K562 (cell line): ENCODE measurements around the gene CFAP107. TPM values are rescaled to one million over a fixed set of nuclear protein-coding genes. Genes with fewer than 3 reads are reported as not detected.

Experiments
- ATAC-seq: fragments of 200-7000 bp; cut with Tn5 transposase; 3 replicates; pipeline ENCODE4 v1.9.1; 2020; ENCODE audit warnings: moderate library complexity
- BruUV-seq: library from RNA; stranded (reverse); fragments of 400-500 nt; replicated peaks from 2 replicates; lab custom pipeline; 2021; lab: Mats Ljungman, UMichigan
- CTCF ChIA-PET: fragments of 300-600 bp; formaldehyde crosslinking; extraction: SDS; loops from one replicate; lab custom pipeline; 2021; ENCODE audit warnings: low intra/inter-chr PET ratio; lab: Yijun Ruan, JAX
- POLR2A ChIA-PET: fragments of 300-600, 350-650 bp; sonication (Branson Sonifier 250); formaldehyde crosslinking; extraction: SDS; loops from one replicate; lab custom pipeline; 2021; ENCODE audit warnings: antibody characterized with exemption, inconsistent platforms; lab: Yijun Ruan, JAX
- DNase-seq, 4 experiments: peaks; one replicate each; pipeline versions ENCODE4 v3.0.0 to v3.0.0-alpha.2; 2011 to 2018; ENCODE audit warnings: low spot score in 3 of 4, mixed read lengths in 3 of 4; ENCODE audit errors: extremely low read depth in 1 of 4
- FAIRE-seq: peaks from 2 replicates; lab custom pipeline; 2011; peaks lifted over from hg19 to GRCh38; lab: Jason Lieb, UNC
- H2AFZ ChIP-seq: 2 replicates; pipeline ENCODE4 v1.6.0; 2011; ENCODE audit warnings: low read depth, low read length, control low read depth, inconsistent platforms
- H3K27ac ChIP-seq: fragments of 200-600 bp; 3 replicates; pipeline ENCODE4 v1.8.0; 2011; ENCODE audit warnings: low read depth, mild to moderate bottlenecking, control low read depth, inconsistent platforms, low read length, moderate library complexity, mixed read lengths; ENCODE audit errors: extremely low read depth
- H3K27me3 ChIP-seq, 2 experiments: fragments of 300-600 bp in 1 of 2; 2 replicates in 1 of 2; 3 replicates in 1 of 2; pipeline versions ENCODE4 v1.6.0 to v1.8.0; 2011; ENCODE audit warnings: inconsistent platforms in 2 of 2, low read length in 2 of 2, mild to moderate bottlenecking in 1 of 2, mixed read lengths in 1 of 2, moderate library complexity in 1 of 2; ENCODE audit not compliant: control insufficient read depth in 2 of 2, insufficient read depth in 2 of 2
- H3K36me3 ChIP-seq: fragments of 300-600 bp; 3 replicates; pipeline ENCODE4 v1.8.0; 2011; ENCODE audit warnings: mild to moderate bottlenecking, low read length, inconsistent platforms; ENCODE audit not compliant: control insufficient read depth, insufficient read depth
- H3K4me1 ChIP-seq, 2 experiments: fragments of 200-600 bp in 1 of 2; replicated peaks in 1 of 2; 2 replicates in 1 of 2; 3 replicates in 1 of 2; pipeline versions ENCODE4 v1.5.1 to v1.8.0; 2011; ENCODE audit warnings: inconsistent platforms in 2 of 2, low read length in 2 of 2, mild to moderate bottlenecking in 1 of 2, mixed read lengths in 1 of 2, moderate library complexity in 1 of 2; ENCODE audit not compliant: control insufficient read depth in 2 of 2, insufficient read depth in 2 of 2
- H3K4me2 ChIP-seq: 2 replicates; pipeline ENCODE4 v1.6.1; 2011; ENCODE audit warnings: low read length, control low read depth, inconsistent platforms, mixed read lengths; ENCODE audit not compliant: insufficient read depth
- H3K4me3 ChIP-seq: fragments of 200-600 bp; sonication (generic), shearing (Covaris generic); 2 replicates; pipeline ENCODE4 v1.5.1; 2016; ENCODE audit warnings: control low read depth, inconsistent platforms
- H3K79me2 ChIP-seq: fragments of 200-600 bp; 3 replicates; pipeline ENCODE4 v1.8.0; 2011; ENCODE audit warnings: low read length, inconsistent platforms; ENCODE audit not compliant: control insufficient read depth, insufficient read depth
- H3K9ac ChIP-seq, 2 experiments: 2 replicates each; pipeline versions ENCODE4 v1.6.0 to v1.6.1; 2011; ENCODE audit warnings: low read depth in 2 of 2, low read length in 2 of 2, control low read depth in 1 of 2, inconsistent platforms in 1 of 2, mild to moderate bottlenecking in 1 of 2, mixed read lengths in 1 of 2; ENCODE audit not compliant: insufficient read depth in 1 of 2
- H3K9me1 ChIP-seq: one replicate; pipeline ENCODE4 v1.6.0; 2011; ENCODE audit warnings: inconsistent platforms, mild to moderate bottlenecking, low read length, moderate library complexity; ENCODE audit not compliant: control insufficient read depth, insufficient read depth
- H3K9me3 ChIP-seq: replicated peaks from 2 replicates; pipeline ENCODE4 v1.5.1; 2011; ENCODE audit warnings: low read depth, low read length, inconsistent platforms; ENCODE audit not compliant: control insufficient read depth, insufficient read depth
- H4K20me1 ChIP-seq: replicated peaks from 2 replicates; pipeline ENCODE4 v1.6.1; 2011; ENCODE audit warnings: low read length, inconsistent platforms, mixed read lengths; ENCODE audit not compliant: control insufficient read depth, insufficient read depth
- CTCF ChIP-seq, 3 experiments: IDR thresholded peaks in 2 of 3; conservative IDR thresholded peaks in 1 of 3; 2 replicates each; pipeline ENCODE4 v1.5.1; 2011 to 2012; ENCODE audit warnings: low read length in 3 of 3, mild to moderate bottlenecking in 3 of 3, control low read depth in 2 of 3, improper control_type of control experiment in 1 of 3, inconsistent platforms in 1 of 3, low read depth in 1 of 3, mixed read lengths in 1 of 3, moderate library complexity in 1 of 3; ENCODE audit not compliant: insufficient read depth in 2 of 3
- MTA3 ChIP-seq: fragments of 450-650 bp; formaldehyde crosslinking; IDR thresholded peaks from 2 replicates; pipeline ENCODE4 v1.6.1; 2017; ENCODE audit warnings: mild to moderate bottlenecking, borderline replicate concordance
- NFIX ChIP-seq: fragments of 250-450 bp; sonication (Bioruptor Pico); IDR thresholded peaks from 2 replicates; pipeline ENCODE4 v1.4.0; 2020; ENCODE audit warnings: low read depth, mild to moderate bottlenecking, moderate library complexity
- RFX5 ChIP-seq: IDR thresholded peaks from 2 replicates; pipeline ENCODE4 v1.6.1; 2011; ENCODE audit warnings: low read depth, mild to moderate bottlenecking, improper control_type of control experiment, low read length
- SMARCA5 ChIP-seq: fragments of 450-650 bp; IDR thresholded peaks from 2 replicates; pipeline ENCODE4 v1.6.1; 2016
- TAF1 ChIP-seq: IDR thresholded peaks from 2 replicates; pipeline ENCODE4 v1.6.1; 2011; ENCODE audit warnings: mild to moderate bottlenecking, low read length, moderate library complexity; ENCODE audit not compliant: insufficient read depth, control insufficient read depth, severe bottlenecking; ENCODE audit errors: extremely low read depth
- TFAP4 ChIP-seq: sonication (generic); formaldehyde crosslinking; IDR thresholded peaks from 2 replicates; pipeline ENCODE4 v1.8.0; 2022; ENCODE audit warnings: missing genetic modification reagents, mild to moderate bottlenecking, moderate library complexity, borderline replicate concordance
- ZNF395 ChIP-seq: fragments of 200-800 bp; sonication (Bioruptor generic); IDR thresholded peaks from 2 replicates; pipeline ENCODE4 v1.6.1; 2017; ENCODE audit warnings: missing genetic modification characterization, missing compliant biosample characterization
- ZNF77 ChIP-seq: fragments of 250-450 bp; sonication (Bioruptor Pico); IDR thresholded peaks from 2 replicates; pipeline ENCODE4 v1.5.0; 2020
- WGBS: fragments of 100-300 bp; shearing (Covaris generic); methylation state at CpG from one replicate; pipeline ENCODE4 v1.1.6; 2016; ENCODE audit warnings: low coverage, mixed read lengths; ENCODE audit not compliant: insufficient coverage; ENCODE audit errors: missing lambda C conversion rate; 5-methylcytosine and 5-hydroxymethylcytosine counted together
- in situ Hi-C: fragments of 300-500 bp; cut with MboI; formaldehyde crosslinking; loops from 4 replicates; pipeline ENCODE4 v1.15.0; 2018; ENCODE audit warnings: inconsistent platforms, mixed read lengths
- intact Hi-C: fragments of 100-400 bp; cut with micrococcal nuclease; formaldehyde crosslinking; loops from 2 replicates; pipeline ENCODE4 v1.14.2; 2022
- polyA plus RNA-seq, 8 experiments: library from polyadenylated mRNA; depleted of rRNA in 4 of 8; stranded (reverse) in 5 of 8; unstranded in 3 of 8; fragments of >200 nt; fragmentation: Nextera tagmentation in 2 of 8; fragmentation: Illumina TruSeq in 1 of 8; extraction: Ambion mirVana in 2 of 8; extraction: Trizol in 1 of 8; gene quantifications; 2 replicates each; pipeline versions ENCODE4 v1.2.1 to v1.2.3, GENCODE V29; 2011 to 2014; ENCODE audit warnings: inconsistent platforms in 1 of 8, missing spikeins in 1 of 8
- total RNA-seq, 7 experiments: library from RNA; depleted of rRNA in 6 of 7; stranded (reverse); fragments of >200 nt in 6 of 7; fragmentation: Illumina TruSeq in 2 of 7; extraction: Trizol in 2 of 7; gene quantifications; 2 replicates each; pipeline versions ENCODE4 v1.2.1 to v1.2.3, GENCODE V29; 2011 to 2021; ENCODE audit warnings: low replicate concordance in 1 of 7

Gene CFAP107
- total and polyA plus RNA-seq, 9 of the 15 experiments (the other 6 are each of a cell fraction or from before 2014, with no cell fraction given), result 0.03 to 0.08 TPM; not detected in 7

GRCh38 chr1:12760256-12760795 is 14.3 kb downstream of the CFAP107 start (continued):
- TF ChIP-seq ZNF395, result no peak
- TF ChIP-seq ZNF77 (CRISPR knock-in tag), result no peak
- no peak for TF ChIP-seq MTA3
- TF ChIP-seq NFIX (CRISPR knock-in tag), result no peak
- peak; percentile 45 to 63 (median 51) for TF ChIP-seq CTCF (IDR thresholded peaks at IDR 0.05 in 2 of 3, conservative IDR thresholded peaks at IDR 0.05 in 1 of 3; ENCODE audit: insufficient read depth in 2 of 3, low read depth in 1 of 3, low read length in 3 of 3)
- no peak for TF ChIP-seq TAF1
- TF ChIP-seq SMARCA5, result no peak

GRCh38 chr1:12761781-12762180 is 15.8 kb downstream of the CFAP107 start:
- H3K4me3 ChIP-seq, result no peak overlapping the region
- intact Hi-C loops, result no loop called here
- H3K9ac ChIP-seq, result no peak overlapping the region
- no peak overlapping the region for H2AFZ ChIP-seq
- FAIRE-seq (no peak), DNase-seq (no peak), ATAC-seq (no peak)
- no peak overlapping the region for H3K4me2 ChIP-seq
- 3% methylated on average over 5 of the region's 5 CpGs for WGBS
- H3K79me2 ChIP-seq, result no peaks in the 10 kb centered on the region
- H3K27ac ChIP-seq, result no peak overlapping the region
- H3K9me3 ChIP-seq, result no peaks in the 10 kb centered on the region
- H3K9me1 ChIP-seq, result no peaks in the 10 kb centered on the region
- no peaks in the 10 kb centered on the region for H3K36me3 ChIP-seq
- no TSS peak for BruUV-seq
- CTCF ChIA-PET, result no interaction called here
- H4K20me1 ChIP-seq, result no peaks in the 10 kb centered on the region
- POLR2A ChIA-PET, result no interaction called here
- H3K4me1 ChIP-seq, result no peaks in the 10 kb centered on the region; a peak in 1 of 5 replicates
- H3K27me3 ChIP-seq, result peaks cover 9 to 47% of the 10 kb centered on the region in 2 experiments; a peak in 3 of 5 replicates
- in situ Hi-C loops, result no loop called here
- TF ChIP-seq TFAP4 (CRISPR knock-in tag), result no peak
- TF ChIP-seq RFX5, result no peak
